Fibroblast of pulmonary artery (primary cell): ENCODE measurements around the gene RAMP3.

ENCODE experiments used
- DNase-seq: peaks from one replicate; pipeline ENCODE4 v3.0.0-alpha.2; 2010; ENCODE audit warnings: low read depth
- H3K4me3 ChIP-seq: replicated peaks from 2 replicates; pipeline ENCODE4 v1.5.1; 2011; ENCODE audit warnings: low read depth, mild to moderate bottlenecking, control low read depth, low read length, moderate library complexity
- CTCF ChIP-seq: IDR thresholded peaks from 2 replicates; pipeline ENCODE4 v1.5.1; 2011; ENCODE audit warnings: mild to moderate bottlenecking, control low read depth, low read length, inconsistent platforms; ENCODE audit errors: missing control alignments

RAMP3 gene

DNA sequence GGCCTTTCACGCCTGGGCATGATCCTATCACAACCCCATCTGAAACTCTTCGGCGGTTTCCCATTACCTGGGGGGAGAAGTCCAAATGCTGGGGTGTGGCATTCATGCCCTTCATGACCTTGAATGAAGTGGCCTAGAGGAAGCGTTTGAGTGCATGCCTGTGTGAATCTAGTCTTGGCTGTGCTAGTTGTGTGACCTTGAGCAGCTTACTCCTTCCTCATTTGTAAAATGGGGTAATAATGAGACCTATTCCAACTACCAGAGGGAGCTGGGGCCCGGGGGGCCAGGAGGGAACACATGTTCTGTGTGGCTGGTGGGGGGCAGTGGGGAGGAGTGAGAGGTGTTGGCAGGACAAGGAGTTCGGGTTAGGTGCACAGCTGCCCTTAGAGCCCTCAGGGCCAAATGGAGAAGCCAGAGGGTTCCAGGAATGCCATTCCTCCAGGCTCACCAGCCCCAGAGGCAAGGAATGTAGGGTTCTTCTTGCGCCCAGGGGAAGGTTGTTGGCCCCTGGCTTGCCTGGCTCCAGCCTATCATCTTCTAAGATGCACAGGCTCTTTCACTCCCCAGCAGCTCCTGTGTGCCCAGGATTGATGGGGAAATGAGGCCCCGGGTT is 24.8 kb upstream of the RAMP3 start:
- no peak overlapping the region for H3K4me3 ChIP-seq
- no peak for DNase-seq
- no peak for TF ChIP-seq CTCF

- H3K4me3 ChIP-seq: no peak overlapping the region
- no peak for TF ChIP-seq CTCF
- DNase-seq: no peak
These were observed 24.2 kb upstream of the RAMP3 start for GRCh38 chr7:45133352-45133751.

DNA sequence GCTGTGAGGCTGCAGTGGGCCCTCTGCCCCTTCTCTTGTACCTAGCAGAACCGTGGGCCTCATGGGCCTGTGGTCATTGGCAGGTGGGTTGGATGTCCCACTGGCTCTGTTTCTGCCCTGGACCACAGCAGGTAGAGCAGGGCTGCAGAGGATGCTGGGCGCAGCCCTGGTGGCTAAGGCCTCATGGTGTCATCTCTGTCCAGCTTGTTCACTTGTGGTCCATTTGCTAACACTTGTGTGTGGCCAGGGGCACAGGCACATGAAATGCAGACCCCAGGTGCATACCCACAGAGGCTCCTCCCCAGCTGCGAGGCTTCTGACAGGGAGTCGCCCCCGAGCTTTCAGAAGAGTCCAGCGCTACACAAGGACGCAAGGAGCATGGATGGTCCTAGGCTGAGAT is 23.7 kb upstream of the RAMP3 start:
- no peak overlapping the region for H3K4me3 ChIP-seq
- DNase-seq: no peak
- TF ChIP-seq CTCF: no peak

- H3K4me3 ChIP-seq: no peak overlapping the region
- DNase-seq: peak; percentile 87
- TF ChIP-seq CTCF: peak; percentile 89
These were observed 21.2 kb upstream of the RAMP3 start for GRCh38 chr7:45136106-45137060.

- DNase-seq: no peak
- TF ChIP-seq CTCF: no peak
- no peak overlapping the region for H3K4me3 ChIP-seq
These were observed 18.9 kb upstream of the RAMP3 start for GRCh38 chr7:45138433-45139267.

GRCh38 chr7:45140827-45141226 is 16.8 kb upstream of the RAMP3 start:
- no peak for TF ChIP-seq CTCF
- DNase-seq: no peak

More at GRCh38 chr7:45140827-45141226, 16.8 kb upstream of the RAMP3 start:
- no peak overlapping the region for H3K4me3 ChIP-seq
